HCT116 (cell line): ENCODE results near the gene NOXA1.

Experiments used
- CTCF ChIP-seq, 3 experiments: fragments of 200-600 bp in 1 of 3; sonication (generic) in 1 of 3; IDR thresholded peaks in 2 of 3; conservative IDR thresholded peaks in 1 of 3; 2 replicates each; pipeline ENCODE4 v1.5.1; 2012 to 2017; ENCODE audit warnings: low read depth in 2 of 3, low read length in 2 of 3, antibody characterized with exemption in 1 of 3, borderline replicate concordance in 1 of 3, control low read depth in 1 of 3, mild to moderate bottlenecking in 1 of 3, mixed read lengths in 1 of 3, mixed run types in 1 of 3, moderate library complexity in 1 of 3; ENCODE audit not compliant: insufficient read depth in 1 of 3
- ELF1 ChIP-seq: IDR thresholded peaks from 2 replicates; pipeline ENCODE4 v1.6.1; 2012; ENCODE audit warnings: low read depth, borderline replicate concordance
- EZH2 ChIP-seq: fragments of 200-600 bp; sonication (generic); IDR thresholded peaks from 2 replicates; pipeline ENCODE4 v1.6.1; 2017; ENCODE audit warnings: antibody characterized with exemption, mixed run types
- EZH2phosphoT487 ChIP-seq: fragments of 200-600 bp; IDR thresholded peaks from 2 replicates; pipeline ENCODE4 v1.6.1; 2018; ENCODE audit warnings: antibody characterized with exemption, borderline replicate concordance
- POLR2AphosphoS5 ChIP-seq: IDR thresholded peaks from 2 replicates; pipeline ENCODE4 v1.6.1; 2011; ENCODE audit warnings: mild to moderate bottlenecking, low read depth, low read length, moderate library complexity
- SIN3A ChIP-seq: IDR thresholded peaks from 2 replicates; pipeline ENCODE4 v1.6.1; 2012; ENCODE audit warnings: low read depth
- SP1 ChIP-seq: IDR thresholded peaks from 2 replicates; pipeline ENCODE4 v1.6.1; 2012; ENCODE audit warnings: low read depth
- SRF ChIP-seq: IDR thresholded peaks from 2 replicates; pipeline ENCODE4 v1.6.1; 2012; ENCODE audit warnings: low read depth
- YY1 ChIP-seq: IDR thresholded peaks from 2 replicates; pipeline ENCODE4 v1.6.1; 2011; ENCODE audit warnings: low read length, low read depth, moderate library complexity, mild to moderate bottlenecking; ENCODE audit not compliant: insufficient replicate concordance; ENCODE audit errors: extremely low read depth

- TF ChIP-seq YY1 = no peak
- no peak for TF ChIP-seq CTCF (IDR thresholded peaks at IDR 0.05 in 2 of 3, conservative IDR thresholded peaks at IDR 0.05 in 1 of 3; ENCODE audit: borderline replicate concordance in 1 of 3, insufficient read depth in 1 of 3, low read depth in 2 of 3, low read length in 2 of 3)
- no peak for TF ChIP-seq POLR2AphosphoS5
- TF ChIP-seq EZH2 = no peak
- no peak for TF ChIP-seq SRF
- no peak for TF ChIP-seq SIN3A
- no peak for TF ChIP-seq EZH2phosphoT487
- no peak for TF ChIP-seq ELF1
- TF ChIP-seq SP1 = no peak
Measured at GRCh38 chr9:137429546-137429890, 6.3 kb downstream of the NOXA1 start.
